HG03175 (cell line): Measurements from ENCODE around the gene SLC6A6.

ENCODE experiments used
- ATAC-seq: cut with Tn5 transposase; IDR thresholded peaks from one replicate; pipeline ENCODE4 v1.9.1; 2021; ENCODE audit warnings: mild to moderate bottlenecking, moderate library complexity; ENCODE audit not compliant: unreplicated experiment

The SLC6A6 gene

DNA sequence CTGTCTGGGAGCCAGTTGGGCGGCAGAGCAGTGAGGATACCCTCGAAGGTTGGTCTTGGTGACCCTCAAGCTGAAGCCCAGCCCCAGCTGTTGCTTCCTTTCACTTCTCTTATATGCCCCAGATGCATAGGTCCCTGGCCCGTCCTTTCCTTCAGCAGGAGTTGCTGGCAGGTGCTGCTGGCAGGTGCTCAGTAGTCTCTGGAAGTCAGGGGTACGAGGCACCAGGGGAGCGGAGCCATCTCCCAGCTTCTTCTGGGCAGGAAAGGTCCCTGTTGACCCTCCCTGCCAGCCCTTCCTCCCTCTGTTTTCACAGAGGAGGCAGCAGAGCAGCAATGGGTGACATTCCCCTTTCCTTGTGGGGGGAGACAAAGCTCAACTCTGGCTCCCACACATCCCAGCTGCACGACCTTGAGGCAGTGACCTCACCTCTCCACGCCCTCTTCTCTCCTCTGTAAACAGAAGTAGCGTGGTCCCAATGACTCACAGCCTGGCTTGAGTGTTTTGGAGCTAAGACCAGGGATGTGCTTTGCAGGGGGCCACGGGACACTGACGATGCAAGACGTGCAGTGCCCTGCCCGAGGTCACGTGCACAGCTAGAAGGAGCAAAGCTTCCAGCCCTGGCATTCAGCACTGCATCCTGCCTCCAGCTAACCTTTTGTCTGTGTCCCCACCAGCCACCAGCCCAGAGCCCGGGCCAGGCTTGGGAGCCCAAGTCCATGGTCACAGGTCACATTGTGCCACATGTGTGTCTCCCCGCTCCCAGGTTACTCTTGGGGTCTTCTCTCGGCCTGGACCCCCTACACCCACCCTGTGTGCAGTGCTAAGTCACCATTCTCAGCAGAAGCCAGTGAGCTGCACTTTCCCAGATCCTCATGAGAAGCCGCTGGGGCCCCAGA is 49.7 kb downstream of the SLC6A6 start:
- no peak for ATAC-seq

DNA sequence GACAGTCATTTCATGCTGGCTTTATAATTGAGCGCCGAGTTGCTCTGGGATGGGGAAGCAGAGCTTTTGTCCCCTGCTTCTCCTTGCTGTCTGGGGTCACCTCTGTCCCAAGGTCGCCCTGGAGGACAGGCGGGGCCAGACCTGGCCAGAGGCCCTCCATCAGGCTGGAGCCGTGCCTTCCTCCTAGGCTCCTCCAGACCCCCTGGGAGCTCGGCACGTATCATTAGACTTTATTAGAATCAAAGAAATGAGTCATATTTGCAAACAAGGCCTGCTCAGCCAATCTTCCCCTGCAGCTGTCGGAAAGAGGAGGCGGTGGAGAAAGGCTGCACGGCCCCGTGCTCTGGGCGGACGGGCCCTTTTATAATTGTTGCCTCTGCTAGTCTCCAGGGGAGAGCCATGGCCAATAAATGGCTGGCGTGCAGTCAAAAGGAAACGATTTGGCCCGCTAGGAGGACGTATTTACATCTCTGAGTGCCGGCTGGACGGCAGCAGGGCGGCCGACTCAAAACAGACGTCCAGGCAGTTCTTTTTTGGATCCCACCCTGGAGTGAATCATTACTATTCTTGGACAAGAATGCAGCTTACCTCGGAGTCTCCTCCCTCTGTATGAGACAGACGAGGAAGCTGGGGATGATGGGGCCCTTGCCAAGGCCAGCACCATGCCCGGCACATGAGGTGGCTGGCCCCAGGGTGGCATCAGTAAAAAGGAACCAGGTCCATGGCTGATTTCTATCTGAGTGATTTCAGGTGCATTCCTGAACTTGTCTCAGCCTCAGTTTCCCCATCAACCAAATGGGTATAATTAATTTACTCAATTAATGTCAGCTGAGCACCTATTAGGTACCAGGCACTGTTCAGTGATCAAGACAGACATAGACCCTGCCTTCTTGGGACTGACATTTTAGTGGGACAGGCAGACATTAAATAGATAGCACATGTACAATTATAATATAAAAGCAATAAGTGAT is 50.6 kb downstream of the SLC6A6 start:
- no peak for ATAC-seq

- ATAC-seq, result no peak
Measured at GRCh38 chr3:14453876-14454638, 51.7 kb downstream of the SLC6A6 start.

GRCh38 chr3:14454639-14455310 is 52.4 kb downstream of the SLC6A6 start:
- no peak for ATAC-seq

GRCh38 chr3:14455571-14456317 is 53.3 kb downstream of the SLC6A6 start:
- ATAC-seq, result no peak

GRCh38 chr3:14456794-14457193 is 54.4 kb downstream of the SLC6A6 start:
- ATAC-seq, result no peak

DNA sequence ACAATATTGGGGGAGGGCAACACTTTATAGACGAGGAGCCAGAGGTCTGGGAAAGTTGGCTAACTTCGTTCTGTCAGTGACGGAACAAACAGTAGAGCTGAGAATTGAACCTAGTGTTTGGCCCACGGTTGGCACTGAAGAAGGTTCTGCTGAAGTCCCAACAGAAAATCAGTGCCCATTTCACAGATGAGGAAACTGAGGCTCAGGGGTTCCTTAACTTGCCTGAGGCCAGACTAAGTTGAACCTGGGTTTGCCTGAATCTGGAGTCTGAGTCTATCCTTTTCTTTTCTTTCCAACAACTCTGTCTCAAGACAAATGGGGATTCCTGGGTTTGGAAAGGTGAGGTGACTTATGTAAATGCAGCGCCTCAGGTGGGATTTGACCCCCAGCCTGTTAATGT is 55.1 kb downstream of the SLC6A6 start:
- no peak for ATAC-seq

- ATAC-seq, result no peak
Measured at GRCh38 chr3:14457999-14458398, 55.6 kb downstream of the SLC6A6 start.

DNA sequence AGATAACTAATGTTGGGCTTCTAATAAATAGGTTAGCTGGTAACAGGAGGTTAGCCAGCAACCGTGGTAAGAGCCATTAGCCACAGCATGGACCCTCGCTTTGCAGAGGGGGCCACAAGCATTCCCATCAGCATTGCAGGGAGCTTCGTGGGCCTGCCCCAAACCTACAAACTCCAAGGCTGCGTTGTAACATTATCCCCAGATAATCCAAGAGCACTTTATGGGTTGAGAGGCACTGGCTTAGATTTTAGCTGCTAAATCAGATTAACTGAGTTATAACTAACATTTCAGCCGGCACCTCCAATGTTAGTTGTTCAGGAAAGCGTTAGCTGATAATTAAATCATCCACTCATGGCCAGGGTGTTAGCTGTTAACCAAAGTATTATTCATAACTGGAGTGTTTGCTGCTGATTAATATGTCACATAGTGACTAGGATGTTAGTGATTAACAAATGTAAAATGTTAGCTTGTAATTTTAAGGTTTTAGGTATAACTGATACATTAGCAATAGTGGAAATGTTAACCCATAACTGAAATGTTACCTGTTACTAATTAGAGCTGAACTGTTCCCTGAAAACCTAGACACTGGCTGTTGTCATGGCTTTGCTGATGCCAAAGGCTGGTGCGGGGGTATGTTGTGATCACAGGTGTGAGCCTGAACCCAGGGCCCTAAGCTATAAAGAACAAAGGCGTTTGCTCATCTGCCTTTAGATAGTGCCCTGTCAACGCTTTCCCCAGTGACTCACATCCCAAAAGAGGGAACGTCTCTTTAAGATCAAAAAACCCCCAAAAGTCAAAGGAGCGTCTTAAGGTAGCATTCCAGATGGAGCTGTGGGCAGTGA is 56.2 kb downstream of the SLC6A6 start:
- ATAC-seq, result peak; percentile 60

DNA sequence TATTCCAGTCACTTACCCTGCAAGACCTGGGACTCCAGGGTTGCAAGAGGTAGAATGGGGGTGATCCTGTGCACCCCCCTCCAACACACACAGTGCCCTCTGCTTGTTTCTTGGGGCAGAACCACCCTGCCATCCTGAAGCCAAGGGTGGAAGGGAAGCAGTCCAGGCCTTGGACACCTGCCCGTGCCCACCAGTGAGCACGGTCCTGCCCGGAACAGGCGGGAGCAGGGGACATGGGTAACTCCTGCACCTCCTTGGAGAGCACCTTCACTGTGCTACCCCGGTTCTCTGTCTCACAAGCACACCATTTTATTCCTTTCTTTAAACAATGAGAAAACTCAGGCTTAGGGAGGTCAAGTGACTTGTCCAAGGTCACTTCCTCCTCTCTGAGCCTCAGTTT is 57.0 kb downstream of the SLC6A6 start:
- no peak for ATAC-seq

DNA sequence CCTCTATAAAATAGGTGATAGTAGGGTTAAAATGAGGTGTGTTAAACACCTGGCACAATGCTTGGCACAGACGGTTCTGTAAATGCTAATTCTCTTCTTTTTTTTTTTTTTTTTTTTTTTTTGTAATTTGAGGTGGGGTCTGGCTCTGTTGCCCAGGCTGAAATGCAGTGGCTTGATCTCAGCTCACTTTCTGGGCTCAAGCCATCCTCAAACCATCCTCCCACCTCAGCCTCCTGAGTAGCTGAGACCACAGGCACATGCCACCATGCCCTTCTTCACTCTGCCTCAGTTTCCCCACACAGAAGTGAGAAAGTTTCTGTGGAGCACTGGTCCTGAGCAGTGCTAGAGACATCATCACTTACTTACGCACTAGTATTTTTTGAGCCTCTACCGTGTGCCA is 57.4 kb downstream of the SLC6A6 start:
- no peak for ATAC-seq

DNA sequence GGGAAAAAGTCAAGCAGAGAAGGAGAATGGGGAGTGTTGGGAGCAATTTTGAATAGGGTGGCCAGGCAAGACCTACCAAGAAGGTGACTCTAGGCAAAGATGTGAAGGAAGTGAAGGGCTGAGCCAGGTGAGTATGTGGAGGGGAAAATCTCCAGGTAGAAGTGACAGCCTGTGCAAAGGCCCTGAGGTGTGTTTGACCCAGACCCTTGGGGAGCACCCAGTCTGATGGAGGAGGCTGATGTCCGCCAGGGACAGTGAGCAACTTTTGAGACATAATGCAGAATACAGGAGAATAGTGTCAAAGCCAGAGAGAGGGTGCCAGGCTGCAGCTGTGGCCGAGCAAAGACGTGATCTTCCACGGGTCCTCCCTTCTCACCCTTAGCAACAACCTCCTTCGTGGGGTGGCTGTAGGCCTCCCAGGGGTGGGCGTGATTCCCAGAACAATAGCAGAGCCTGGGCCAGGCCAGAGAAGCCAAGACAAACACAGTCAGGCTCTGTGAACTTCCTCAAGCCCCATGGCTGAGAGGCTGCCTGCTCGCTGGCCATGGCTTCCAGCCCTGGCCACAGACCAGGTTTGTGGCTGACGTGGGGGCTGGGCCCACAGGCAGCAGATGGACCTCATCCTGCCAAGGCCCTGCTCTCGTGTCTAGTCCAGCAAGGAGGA is 58.1 kb downstream of the SLC6A6 start:
- ATAC-seq, result no peak

- ATAC-seq, result no peak
Measured at GRCh38 chr3:14461006-14461747, 58.8 kb downstream of the SLC6A6 start.

DNA sequence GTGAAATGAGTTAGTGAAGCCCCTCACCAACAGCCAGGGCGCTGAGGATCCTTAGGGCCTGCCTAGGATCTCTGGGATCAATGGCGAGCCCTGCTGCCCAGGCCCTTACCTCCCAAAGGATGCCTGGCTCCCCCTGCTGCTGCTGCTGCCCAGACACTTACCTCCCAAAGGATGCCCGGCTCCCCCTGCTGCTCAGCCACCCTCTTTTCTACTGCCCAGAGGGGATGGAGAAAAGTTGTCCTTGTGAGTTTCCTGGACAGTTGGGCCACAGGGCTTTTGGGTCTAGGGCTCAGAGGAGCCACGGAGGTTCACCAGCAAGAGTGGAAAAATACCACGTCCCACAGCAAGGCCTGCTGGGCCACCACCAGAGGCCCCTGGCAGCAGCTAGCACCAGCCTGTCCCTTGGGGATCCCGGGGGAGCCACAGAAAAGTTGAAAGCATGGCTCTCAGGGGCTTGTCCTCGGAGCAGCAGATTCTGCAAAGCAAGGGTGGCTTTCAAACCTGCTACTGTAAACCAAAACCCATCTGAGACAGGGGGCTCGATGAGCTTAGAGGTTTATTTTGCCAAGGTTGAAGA is 59.4 kb downstream of the SLC6A6 start:
- ATAC-seq, result no peak

DNA sequence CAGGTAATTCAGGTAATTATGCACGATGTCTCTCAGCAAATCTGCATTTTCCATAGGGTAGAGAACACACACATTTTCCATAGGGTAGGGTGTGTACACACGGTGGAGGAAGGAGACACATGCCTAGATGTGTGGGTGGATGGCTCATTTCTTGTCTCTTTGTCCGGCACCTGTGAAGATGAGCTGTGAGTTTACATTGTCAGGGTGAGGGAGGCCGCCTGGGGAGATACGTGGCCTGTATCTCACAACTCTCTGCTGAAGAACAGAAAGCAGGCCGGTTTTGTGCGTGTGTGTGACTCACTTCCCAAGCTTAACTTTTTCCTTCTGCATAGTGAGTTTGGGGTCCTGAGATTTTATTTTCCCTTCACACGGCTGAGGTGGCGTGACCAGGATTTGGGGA is 60.3 kb downstream of the SLC6A6 start:
- no peak for ATAC-seq

- no peak for ATAC-seq
Measured at GRCh38 chr3:14463330-14464140, 61.1 kb downstream of the SLC6A6 start.

DNA sequence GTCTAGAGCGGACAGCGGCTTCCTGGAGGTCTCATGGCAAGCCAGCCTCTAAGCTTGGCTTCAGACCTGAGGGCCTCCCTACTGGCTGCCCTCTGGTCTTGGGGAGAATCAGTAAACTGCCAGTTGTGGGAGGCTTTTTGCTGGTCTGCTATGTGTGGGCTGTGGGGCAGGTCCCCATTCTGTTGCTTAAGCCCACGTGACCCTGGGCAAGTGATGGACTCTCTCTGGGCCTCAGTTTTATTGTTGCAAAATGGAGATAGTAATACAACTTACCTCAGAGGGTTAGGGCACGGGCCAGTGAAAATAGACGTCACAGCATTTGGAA is 61.7 kb downstream of the SLC6A6 start:
- no peak for ATAC-seq
